Activated CD8-positive, alpha-beta memory T cell treated with anti-CD3 and anti-CD28 coated beads for 4 hours (primary cell): Measurements from ENCODE around the gene RAB3IL1.
"Not testable (repeated sequence)": the region's sequence is repeated elsewhere in the genome, so short reads cannot be mapped to it uniquely, and the experiment has no call there.

ENCODE experiments used
- DNase-seq, 2 donors: peaks; one replicate each; pipeline ENCODE4 v3.0.0-alpha.2; 2020; ENCODE audit warnings: low read depth in 2 of 2

The RAB3IL1 gene

DNA sequence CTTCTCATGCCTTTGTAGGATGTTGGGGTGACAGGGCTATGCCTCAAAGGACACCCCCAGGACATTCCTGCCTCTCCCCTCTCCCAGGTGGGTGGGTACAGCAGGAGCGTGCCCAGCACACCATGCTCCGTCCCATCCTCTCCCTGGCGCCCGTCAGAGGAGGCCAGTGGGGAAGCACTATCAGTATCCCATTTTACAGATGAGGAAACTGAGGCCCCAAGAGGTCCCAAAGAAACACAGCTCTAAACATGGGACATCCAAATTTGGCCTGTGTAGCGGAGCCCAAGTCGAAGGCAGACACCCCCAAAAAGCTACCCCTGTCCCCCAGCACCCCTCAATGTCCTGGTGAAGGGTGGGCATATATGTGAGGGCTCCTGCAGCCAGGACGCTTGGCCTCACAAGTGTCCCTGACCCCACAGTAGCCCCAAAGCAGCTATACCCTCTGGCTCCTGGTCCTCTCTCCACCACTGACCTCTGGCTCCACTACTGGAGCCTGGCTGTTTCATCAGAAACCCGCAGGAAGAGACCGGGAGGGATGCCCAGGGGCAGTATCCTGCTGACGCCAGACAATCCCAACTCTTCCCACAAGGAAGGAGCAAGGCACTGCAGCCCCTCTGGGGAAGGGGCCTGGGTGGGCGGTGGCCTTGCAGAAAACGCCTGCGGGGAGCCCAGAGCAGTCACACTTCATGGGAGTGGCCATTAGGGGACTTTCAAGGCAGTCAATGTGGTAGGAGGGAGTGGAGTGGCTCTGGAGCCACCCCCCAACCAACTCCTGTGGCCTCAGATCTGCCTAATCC lies 31.4 kb downstream of the RAB3IL1 start:
- DNase-seq, result no peak

GRCh38 chr11:61885166-61885778 lies 32.1 kb downstream of the RAB3IL1 start:
- DNase-seq, result no peak

- no peak for DNase-seq
These were observed 33.4 kb downstream of the RAB3IL1 start for GRCh38 chr11:61883947-61884346.

GRCh38 chr11:61883327-61883726 lies 34.0 kb downstream of the RAB3IL1 start:
- no peak for DNase-seq

DNA sequence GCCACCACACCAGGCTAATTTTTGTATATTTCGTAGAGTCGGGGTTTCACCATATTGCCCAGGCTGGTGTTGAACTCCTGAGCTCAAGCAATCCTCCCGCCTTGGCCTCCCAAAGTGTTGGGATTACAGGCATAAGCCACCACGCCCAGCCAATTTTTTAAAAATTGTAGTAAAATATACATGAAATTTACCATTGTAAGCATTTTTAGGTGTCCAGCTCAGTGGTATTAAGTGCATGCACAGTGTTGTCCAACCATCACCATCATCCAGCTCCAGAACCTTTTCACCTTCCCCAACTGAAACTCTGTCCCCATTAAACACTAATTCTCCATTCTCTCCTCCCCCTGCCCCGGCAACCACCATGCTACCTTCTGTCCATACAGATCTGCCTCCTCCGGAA lies 34.5 kb downstream of the RAB3IL1 start:
- DNase-seq, result no peak

GRCh38 chr11:61882267-61882666 lies 35.1 kb downstream of the RAB3IL1 start:
- DNase-seq, result not testable (repeated sequence)

GRCh38 chr11:61881397-61881796 lies 36.0 kb downstream of the RAB3IL1 start:
- no peak for DNase-seq

DNA sequence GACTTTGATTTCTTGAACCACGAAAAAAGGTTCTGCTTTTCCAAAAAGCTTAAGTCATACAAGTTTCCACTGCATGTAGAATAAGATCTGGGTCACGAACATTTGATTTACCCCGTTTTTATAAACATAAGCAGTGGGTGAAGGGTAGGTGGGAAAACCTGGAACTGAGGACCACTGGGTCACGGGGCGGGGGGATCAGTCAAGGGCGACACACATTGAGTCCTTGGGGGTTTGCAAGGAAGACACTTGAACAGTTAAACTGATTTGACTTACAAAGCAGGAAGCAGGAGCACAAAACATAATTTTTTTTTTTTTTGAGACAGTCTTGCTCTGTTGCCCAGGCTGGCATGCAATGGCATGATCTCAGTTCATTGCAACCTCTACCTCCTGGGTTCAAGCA lies 36.9 kb downstream of the RAB3IL1 start:
- DNase-seq, result no peak

DNA sequence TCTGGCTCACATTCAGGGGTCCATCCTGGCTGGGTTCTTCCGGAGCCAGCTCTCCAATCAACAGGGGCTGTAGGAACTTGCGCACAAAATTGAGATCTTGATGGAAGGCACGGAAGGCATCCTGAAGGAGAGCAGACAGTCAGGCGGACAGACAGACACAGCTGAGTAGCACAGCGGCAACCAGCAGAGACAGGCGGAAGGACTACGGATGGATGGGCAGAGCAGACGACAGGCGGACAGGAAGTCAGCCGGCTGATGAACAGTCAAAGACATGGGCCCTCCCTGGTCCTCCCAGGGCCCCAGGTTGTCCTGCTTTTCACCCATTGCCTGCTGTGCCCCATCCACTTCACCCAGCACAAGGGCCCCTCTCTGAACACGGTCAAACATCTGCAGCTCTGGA lies 37.3 kb downstream of the RAB3IL1 start:
- DNase-seq, result no peak

DNA sequence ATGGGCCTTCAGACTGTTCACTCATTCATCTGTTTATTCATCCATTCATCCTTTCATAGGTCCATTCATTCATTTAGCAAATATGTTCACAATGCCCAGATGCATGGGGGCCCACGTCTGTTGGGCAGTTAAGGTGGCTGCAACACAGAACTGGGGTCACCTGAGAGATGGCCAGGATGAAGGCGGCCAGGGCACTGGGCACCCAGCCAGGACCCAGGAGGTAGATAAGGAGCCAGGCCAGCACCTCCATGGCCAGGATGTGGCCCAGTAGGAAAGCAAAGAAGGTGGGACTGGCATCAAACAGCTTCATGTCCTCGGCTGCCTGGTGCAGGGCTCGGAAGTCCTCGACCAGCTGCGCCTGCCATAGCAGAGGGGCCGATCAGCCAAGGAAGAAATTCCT lies 38.2 kb downstream of the RAB3IL1 start:
- DNase-seq, result no peak

DNA sequence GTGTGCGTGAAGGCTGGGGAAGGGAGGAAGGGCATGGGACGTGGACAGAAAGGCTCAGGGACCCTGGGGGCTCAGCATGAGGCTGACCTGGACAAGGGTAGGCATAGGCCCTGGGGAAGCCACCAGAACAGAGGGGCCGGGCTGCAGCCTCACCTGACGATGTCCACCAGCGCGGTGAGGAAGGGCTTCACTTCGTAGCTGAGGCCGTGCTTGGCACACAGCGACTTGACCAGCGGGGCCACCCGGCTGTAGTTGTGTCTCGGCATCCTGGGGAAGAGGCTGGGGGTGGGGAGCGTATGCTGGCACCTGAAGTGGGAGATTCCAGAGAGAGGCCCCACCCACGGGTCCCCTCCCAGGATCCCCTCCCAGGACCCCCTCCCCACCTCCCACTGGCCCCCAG lies 41.7 kb downstream of the RAB3IL1 start:
- DNase-seq, result no peak

GRCh38 chr11:61874853-61875252 lies 42.5 kb downstream of the RAB3IL1 start:
- DNase-seq, result no peak

DNA sequence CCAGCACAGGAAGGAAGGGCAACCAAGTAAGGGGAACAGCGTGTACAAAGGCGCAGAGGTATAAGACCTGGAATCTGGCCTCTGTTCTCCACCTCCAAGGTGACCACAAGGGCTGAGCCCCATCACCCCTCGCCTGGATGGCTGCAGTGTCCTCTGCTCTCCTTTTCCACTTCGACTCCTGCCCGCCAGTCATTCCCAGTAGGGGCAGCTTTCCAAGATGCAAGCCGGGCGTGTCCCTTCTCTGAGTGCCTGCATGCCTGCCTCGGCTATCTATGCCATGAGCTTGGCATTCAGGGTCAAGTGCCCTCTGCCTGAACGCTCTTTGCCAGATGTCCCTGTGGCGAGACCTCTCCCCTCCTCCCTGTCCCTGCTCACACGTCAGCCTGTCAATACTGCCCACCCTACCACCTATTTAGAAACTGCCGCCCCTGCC lies 43.0 kb downstream of the RAB3IL1 start:
- DNase-seq, result no peak

- DNase-seq, result no peak
These were observed 43.6 kb downstream of the RAB3IL1 start for GRCh38 chr11:61873588-61874376.

- no peak for DNase-seq
These were observed 44.3 kb downstream of the RAB3IL1 start for GRCh38 chr11:61872935-61873565.

- DNase-seq, result peak in 1 of 2 donors; percentile 22
These were observed 46.2 kb downstream of the RAB3IL1 start for GRCh38 chr11:61871158-61871597.

GRCh38 chr11:61870541-61871031 lies 46.8 kb downstream of the RAB3IL1 start:
- no peak for DNase-seq

- DNase-seq, result no peak
These were observed 47.5 kb downstream of the RAB3IL1 start for GRCh38 chr11:61869708-61870451.

- DNase-seq, result no peak
These were observed 48.0 kb downstream of the RAB3IL1 start for GRCh38 chr11:61869429-61869707.

DNA sequence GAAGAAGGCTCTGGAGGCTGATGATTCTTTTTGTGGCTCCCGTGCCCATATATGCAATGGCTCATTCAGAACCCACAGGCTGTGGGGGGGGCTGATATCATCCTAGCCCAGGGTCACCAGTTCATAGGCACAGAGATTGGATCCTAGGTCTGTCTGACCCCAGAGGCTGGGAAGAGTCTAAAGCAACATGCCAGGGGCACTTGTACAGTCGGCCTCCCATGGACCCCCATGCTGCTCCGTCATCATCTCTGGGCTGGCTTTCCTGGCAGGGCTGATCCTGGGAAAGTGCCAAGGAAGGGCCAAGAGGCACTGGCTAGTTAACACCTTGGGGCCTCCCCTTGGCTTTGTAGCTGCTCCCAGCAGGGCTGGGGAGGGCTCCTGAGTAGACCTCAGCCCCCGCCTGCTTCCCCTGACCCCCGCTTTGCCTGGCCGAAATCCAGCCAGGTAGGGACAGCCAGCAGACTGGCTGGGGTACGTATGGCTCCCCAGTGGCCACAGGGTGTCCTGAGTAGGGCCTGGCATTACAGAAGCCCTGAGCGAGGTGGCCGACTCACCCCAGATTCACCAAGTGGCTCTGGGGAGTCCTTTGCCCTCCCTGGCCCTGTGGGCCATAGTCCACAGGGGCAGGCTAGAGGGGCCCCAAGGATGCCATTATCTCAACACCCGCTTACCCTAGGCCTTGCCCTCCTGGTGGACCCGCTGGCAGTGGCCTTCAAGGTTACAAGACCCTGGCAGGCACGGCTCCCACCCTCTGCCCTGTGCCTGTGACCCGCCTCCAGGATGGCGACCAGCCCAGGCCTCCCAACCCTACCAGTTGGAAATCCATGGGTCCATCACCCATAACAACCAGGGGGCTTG lies 48.6 kb downstream of the RAB3IL1 start:
- no peak for DNase-seq
